Measurements from ENCODE around the gene TMEM214. TPM values are rescaled to one million over a fixed set of nuclear protein-coding genes. Genes with fewer than 3 reads are reported as not detected.

TMEM214 gene
- total RNA-seq, 2 donors from 2014 or later: 50.5 to 53.6 TPM

DNA sequence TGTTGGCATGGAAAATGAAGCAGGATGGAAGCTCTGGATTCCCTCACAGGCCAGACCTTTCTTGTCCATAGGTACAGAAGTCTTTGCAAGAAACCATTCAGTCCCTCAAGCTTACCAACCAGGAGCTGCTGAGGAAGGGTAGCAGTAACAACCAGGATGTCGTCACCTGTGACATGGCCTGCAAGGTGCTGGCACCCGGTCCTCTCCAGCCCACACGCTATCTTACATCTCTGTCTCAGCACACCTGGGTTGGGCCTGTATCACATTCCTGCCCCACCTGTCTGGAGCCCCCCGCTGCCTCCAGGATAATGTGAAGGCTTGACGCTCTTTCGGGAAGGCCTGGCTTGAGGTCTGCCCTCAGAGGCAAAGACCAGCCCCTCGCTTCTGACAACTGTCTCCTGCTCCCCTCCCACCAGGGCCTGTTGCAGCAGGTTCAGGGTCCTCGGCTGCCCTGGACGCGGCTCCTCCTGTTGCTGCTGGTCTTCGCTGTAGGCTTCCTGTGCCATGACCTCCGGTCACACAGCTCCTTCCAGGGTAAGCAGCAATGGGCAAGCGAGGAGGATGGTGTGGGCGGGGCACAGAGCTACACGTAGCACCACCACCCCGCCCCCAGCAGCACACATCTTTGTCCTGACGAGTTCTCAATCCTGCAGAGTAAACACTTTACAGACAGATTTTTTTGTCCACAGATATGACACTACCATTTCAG lies 6.0 kb downstream of the TMEM214 start:
- Mint-ChIP-seq H3K27me3 (ENCODE audit: low read depth) (no peaks in the 10 kb centered on the region), H3K9me3 (no peaks in the 10 kb centered on the region), H3K27ac (no peak overlapping the region), H3K4me3 (no peak overlapping the region), H3K4me1 (ENCODE audit: low read depth) (peaks cover 32% of the 10 kb centered on the region), H3K36me3 (ENCODE audit: insufficient read depth in 2 of 2) (peaks cover 9 to 20% of the 10 kb centered on the region in 2 donors)
- ATAC-seq (replicated peaks in 1 of 2): no peak
- DNase-seq: no peak

DNA sequence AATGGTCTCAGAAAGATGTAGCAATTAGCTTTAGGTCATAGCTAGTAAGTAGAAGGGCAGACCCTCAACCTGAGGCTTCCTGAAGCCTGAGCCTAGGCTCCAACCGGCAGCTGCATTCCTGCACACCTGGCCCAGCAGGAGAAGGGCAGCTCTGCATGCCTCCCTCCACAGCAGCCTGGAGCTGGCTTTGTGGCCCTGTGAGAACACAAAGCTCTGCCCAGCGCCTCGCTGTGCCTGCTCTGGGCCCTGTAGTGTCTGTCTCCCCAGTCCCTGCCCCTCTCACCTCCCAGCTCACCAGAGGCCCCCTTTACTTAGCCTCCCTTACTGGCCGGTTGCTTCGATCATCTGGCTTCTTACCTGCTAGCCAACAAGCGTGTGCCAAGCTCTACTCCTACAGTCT lies 6.7 kb downstream of the TMEM214 start:
- H3K27ac Mint-ChIP-seq: no peak overlapping the region

DNA sequence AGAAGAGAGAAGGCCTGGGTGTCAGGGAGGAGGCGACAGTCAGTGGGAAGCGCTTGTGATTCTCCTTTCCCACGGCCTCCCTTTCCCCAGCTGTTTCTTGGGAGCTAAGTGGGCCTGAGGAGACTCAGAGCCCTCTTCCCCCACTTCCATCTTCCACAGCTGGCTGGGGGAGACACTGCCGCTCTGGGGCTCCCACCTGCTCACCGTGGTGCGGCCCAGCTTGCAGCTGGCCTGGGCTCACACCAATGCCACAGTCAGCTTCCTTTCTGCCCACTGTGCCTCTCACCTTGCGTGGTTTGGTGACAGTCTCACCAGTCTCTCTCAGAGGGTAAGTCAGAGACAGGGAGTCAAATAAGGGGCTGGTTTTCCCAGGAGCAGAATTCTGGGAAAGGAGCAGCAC lies 7.1 kb downstream of the TMEM214 start:
- no peaks in the 10 kb centered on the region for H3K27me3 Mint-ChIP-seq (ENCODE audit: low read depth)
- DNase-seq: no peak
- no peak overlapping the region for H3K4me3 Mint-ChIP-seq
- H3K4me1 Mint-ChIP-seq (ENCODE audit: low read depth): peaks cover 21% of the 10 kb centered on the region
- ATAC-seq (replicated peaks in 1 of 2): no peak
- H3K36me3 Mint-ChIP-seq (ENCODE audit: insufficient read depth in 2 of 2): peaks cover 7 to 21% of the 10 kb centered on the region in 2 donors
- H3K27ac Mint-ChIP-seq: no peak overlapping the region
- H3K9me3 Mint-ChIP-seq: no peaks in the 10 kb centered on the region

More for the DNA sequence above, 6.7 kb downstream of the TMEM214 start:
- Mint-ChIP-seq H3K27me3 (ENCODE audit: low read depth) (no peaks in the 10 kb centered on the region), H3K36me3 (ENCODE audit: insufficient read depth in 2 of 2) (peaks cover 7 to 17% of the 10 kb centered on the region in 2 donors), H3K4me1 (ENCODE audit: low read depth) (peaks cover 26% of the 10 kb centered on the region), H3K4me3 (no peak overlapping the region), H3K9me3 (no peaks in the 10 kb centered on the region)
- ATAC-seq (replicated peaks in 1 of 2) (no peak), DNase-seq (no peak)

DNA sequence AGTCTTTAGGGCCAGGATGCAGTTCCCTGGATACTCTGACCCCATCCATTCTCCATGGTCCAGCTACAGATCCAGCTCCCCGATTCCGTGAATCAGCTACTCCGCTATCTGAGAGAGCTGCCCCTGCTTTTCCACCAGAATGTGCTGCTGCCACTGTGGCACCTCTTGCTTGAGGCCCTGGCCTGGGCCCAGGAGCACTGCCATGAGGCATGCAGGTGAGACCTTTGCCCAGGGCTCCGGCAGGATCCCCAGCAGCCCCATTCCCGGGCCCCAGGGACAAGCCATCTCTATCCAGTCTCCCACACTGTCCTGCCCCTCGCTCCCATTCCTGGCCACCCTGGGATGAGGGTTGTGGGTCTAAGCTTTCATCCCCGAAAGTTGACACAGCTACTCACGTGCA lies 7.5 kb downstream of the TMEM214 start:
- Mint-ChIP-seq H3K9me3 (no peaks in the 10 kb centered on the region), H3K27me3 (ENCODE audit: low read depth) (no peaks in the 10 kb centered on the region), H3K27ac (no peak overlapping the region), H3K4me3 (no peak overlapping the region), H3K4me1 (ENCODE audit: low read depth) (peaks cover 17% of the 10 kb centered on the region), H3K36me3 (ENCODE audit: insufficient read depth in 2 of 2) (peaks cover 7 to 21% of the 10 kb centered on the region in 2 donors)
- DNase-seq (no peak), ATAC-seq (replicated peaks in 1 of 2) (no peak)

DNA sequence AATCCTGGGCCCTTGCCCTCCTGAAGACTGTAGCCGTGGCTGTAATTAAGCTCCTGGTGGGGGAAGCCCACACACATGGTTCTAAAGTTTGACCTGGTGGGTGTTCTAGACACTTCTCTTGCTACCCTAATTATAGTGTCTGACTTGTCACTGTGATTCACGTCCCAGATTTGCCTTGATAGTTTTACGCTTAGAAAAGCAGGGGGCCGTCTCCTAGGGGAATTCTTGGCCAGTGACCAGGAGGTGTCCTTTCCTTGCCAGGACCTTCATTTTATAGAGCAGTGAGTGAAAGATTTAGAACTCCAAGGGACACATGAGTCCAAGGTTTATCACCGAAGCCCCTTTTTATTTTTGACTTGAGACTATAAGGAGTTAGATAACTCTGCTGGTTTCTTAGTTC lies 9.0 kb downstream of the TMEM214 start:
- no peak overlapping the region for H3K27ac Mint-ChIP-seq
- H3K36me3 Mint-ChIP-seq (ENCODE audit: insufficient read depth in 2 of 2): peaks cover 4 to 18% of the 10 kb centered on the region in 2 donors
- H3K4me1 Mint-ChIP-seq (ENCODE audit: low read depth): peaks cover 12% of the 10 kb centered on the region
- H3K4me3 Mint-ChIP-seq: peak overlapping the region in 1 of 2 donors; percentile 13
- H3K27me3 Mint-ChIP-seq (ENCODE audit: low read depth): no peaks in the 10 kb centered on the region
- DNase-seq (no peak), ATAC-seq (replicated peaks in 1 of 2) (no peak)
- no peaks in the 10 kb centered on the region for H3K9me3 Mint-ChIP-seq

DNA sequence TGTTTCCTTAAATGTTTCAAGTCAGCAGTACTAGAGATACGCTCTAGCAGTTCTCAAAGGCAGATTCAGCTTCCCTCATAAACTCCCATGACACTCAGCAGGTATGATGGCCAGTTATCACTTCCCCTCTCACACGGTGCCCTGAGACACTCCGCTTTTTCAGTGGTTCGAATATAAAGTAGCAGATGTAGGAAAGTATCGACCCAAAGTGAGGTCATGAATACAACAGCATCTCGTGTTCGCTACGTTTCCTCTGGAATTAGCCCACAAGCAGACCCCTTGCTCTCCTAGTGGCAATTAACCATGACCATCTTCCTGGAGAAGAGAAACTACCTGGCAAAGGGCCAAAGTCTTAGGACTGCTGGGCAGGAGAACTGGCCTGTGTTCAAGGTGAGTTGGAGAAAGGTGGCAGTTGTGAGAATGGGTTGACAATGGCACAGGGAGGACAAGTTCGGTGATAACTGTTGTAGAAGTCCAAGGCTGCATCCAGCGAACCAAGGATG lies 9.4 kb downstream of the TMEM214 start:
- DNase-seq: no peak
- no peak overlapping the region for H3K27ac Mint-ChIP-seq
- H3K4me3 Mint-ChIP-seq: no peak overlapping the region
- peaks cover 12% of the 10 kb centered on the region for H3K4me1 Mint-ChIP-seq (ENCODE audit: low read depth)
- no peaks in the 10 kb centered on the region for H3K9me3 Mint-ChIP-seq
- H3K36me3 Mint-ChIP-seq (ENCODE audit: insufficient read depth in 2 of 2): peaks cover 4 to 18% of the 10 kb centered on the region in 2 donors
- no peak for ATAC-seq (replicated peaks in 1 of 2)
- H3K27me3 Mint-ChIP-seq (ENCODE audit: low read depth): no peaks in the 10 kb centered on the region

DNA sequence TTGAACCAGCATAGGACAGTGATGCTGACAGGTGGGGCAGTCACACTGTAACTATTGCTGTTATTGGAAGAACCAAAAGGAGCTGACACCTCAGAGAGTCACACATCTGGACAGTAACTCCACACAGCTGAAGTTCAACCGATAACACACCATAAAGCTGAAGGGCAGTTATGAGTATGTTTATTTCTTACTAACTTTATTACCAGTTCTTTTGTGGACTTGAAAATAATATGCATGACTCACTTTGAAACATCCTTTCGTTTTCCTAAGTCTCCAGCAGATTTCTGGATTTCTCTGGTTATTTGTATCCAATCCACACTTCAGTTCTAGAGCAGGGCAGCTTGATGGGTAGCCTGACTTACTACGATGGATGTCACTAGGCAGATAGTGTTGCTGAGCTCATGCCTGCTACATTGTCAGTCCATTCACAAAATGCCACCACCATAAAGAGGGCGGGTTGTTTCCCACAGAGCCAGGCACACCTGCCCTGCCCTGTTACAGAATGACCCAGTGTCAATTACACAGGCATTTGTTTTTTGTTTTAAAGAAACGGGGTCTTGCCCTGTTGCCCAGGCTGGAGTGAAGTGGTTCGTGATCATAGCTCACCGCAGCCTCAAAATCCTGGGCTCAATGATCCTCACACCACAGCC lies 10.3 kb downstream of the TMEM214 start:
- Mint-ChIP-seq H3K27ac (no peak overlapping the region), H3K4me1 (ENCODE audit: low read depth) (peaks cover 12% of the 10 kb centered on the region), H3K4me3 (no peak overlapping the region), H3K36me3 (ENCODE audit: insufficient read depth in 2 of 2) (peaks cover 4 to 18% of the 10 kb centered on the region in 2 donors), H3K9me3 (no peaks in the 10 kb centered on the region), H3K27me3 (ENCODE audit: low read depth) (no peaks in the 10 kb centered on the region)
- DNase-seq (no peak), ATAC-seq (replicated peaks in 1 of 2) (no peak)

DNA sequence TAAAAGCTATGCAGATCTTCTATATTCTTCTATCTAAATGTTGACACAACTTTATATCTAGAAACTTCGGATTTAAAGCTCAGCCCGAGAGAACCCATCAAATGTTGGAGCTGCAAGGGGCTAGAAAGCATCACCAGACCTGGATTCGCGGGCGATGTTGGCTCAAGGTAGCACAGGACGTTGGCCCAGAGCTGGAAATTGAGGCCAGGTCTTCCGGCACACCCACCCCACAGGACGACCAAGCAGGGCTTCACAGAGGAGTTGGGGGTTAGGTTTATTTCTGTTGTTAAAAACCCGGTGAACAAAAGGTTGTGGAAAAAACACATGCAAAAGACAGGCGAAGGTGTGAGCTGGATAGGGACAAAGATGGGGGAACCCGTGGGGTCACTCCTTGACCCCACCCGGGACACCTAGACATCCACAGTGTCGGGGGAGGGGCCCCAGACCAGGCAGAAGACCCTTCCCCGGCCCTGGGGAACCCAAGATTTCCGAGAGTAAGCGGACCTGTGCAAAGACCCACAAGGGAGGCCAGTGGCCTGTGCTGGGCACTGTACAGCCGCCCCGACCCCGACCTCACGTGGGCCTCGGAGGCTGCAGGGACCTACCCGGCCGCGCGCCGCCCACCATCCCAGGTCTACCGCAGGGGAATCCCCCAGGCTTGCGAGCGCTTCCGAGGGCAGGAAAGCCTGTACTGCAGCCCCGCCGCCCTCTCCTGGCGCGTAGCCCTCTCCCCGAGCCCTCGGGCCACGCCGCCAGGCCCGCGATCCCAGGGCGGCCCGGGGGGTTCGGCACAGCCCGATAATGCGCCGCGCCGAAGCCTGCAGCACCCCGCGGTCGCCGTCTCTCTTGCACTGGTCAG lies 16.9 kb downstream of the TMEM214 start:
- no peaks in the 10 kb centered on the region for H3K27me3 Mint-ChIP-seq (ENCODE audit: low read depth)
- H3K36me3 Mint-ChIP-seq (ENCODE audit: insufficient read depth in 2 of 2): peaks cover 7 to 8% of the 10 kb centered on the region in 2 donors
- H3K27ac Mint-ChIP-seq: peak overlapping the region; percentile 100
- DNase-seq (peak; percentile 73 to 76), ATAC-seq (replicated peaks in 1 of 2) (peak; percentile 14 to 20)
- H3K4me1 Mint-ChIP-seq (ENCODE audit: low read depth): peaks cover 27% of the 10 kb centered on the region
- H3K9me3 Mint-ChIP-seq: peaks cover 0 to 1% of the 10 kb centered on the region in 2 donors
- peak overlapping the region; percentile 94 to 97 for H3K4me3 Mint-ChIP-seq

DNA sequence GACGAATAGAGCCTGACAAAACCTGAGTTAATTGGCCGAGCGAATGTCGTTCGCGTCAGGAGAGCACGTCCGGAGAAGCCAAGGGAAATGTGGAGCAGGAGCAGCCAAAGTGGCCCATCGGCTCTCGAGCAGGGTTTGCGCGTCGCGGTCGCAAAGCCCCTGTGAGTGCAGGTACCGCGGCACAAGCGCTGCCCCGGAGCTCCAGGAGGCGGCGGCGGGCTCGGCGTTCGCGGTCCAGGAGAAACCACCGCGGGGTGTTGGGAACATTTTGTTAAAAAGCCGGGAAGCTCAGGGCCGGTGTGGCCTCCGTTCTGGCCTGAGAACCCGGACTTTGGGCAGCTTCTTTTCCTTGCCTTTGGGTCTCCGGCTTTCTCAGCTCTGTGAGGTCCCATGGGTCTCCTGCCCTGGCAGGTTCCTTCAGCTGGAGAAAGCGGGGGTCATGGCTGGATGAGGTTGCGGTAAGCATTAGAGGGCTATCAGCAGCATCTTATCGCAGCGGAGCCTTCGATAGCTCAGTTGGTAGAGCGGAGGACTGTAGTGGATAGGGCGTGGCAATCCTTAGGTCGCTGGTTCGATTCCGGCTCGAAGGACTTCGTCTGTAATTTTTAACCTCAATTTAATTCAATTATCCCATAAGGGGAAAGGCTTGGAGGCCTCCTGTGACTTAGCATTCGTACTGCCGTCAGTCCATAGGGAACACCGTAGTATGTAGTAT lies 17.7 kb downstream of the TMEM214 start:
- Mint-ChIP-seq H3K9me3 (peaks cover 0 to 1% of the 10 kb centered on the region in 2 donors), H3K36me3 (ENCODE audit: insufficient read depth in 2 of 2) (peaks cover 6 to 7% of the 10 kb centered on the region in 2 donors), H3K4me1 (ENCODE audit: low read depth) (peaks cover 27% of the 10 kb centered on the region), H3K27me3 (ENCODE audit: low read depth) (no peaks in the 10 kb centered on the region), H3K4me3 (peak overlapping the region; percentile 94 to 97), H3K27ac (peak overlapping the region; percentile 100)
- DNase-seq (peak; percentile 89 to 91), ATAC-seq (replicated peaks in 1 of 2) (peak; percentile 68 to 77)

DNA sequence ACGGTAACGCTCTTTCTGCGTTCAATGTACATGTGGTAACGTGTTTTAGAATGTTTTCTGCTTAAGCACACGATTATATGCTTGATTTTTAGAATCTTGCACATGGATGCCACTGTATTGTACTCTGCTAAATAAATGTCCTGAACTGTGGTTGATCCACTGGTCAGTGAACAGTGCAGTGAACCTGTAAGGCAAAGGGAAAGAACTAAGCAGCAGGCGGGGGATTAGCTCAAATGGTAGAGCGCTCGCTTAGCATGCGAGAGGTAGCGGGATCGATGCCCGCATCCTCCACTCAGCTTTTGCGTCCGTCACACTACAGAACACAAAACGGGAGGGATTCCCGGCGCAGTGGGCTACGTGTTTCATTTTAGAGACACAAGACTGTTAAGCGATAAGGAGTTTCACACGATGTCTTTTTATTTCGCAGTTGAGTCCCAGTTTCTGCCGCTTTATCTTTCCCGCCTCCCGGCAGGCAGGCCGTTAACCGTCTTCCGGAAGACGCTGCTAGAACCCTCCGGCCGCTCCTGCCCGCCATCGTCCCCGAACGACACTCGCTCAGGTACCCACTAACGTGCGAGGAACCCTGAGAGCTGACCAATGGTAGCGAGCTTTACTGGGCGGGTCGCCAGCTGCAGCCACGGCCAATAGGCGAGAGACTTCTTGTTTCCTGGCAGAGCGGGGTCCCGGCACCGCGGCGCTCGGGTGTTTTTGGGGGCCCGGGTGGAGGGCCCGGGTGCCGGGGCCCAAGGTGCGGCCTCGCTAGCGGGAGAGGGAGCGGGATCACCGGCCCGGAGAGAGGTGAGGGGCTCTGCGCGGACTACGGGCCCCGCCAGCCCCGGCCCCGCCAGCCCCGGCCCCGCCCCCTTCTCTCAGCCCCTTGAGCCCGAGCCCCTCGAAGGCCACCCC lies 18.5 kb downstream of the TMEM214 start, which contains the start of gene AGBL5:
Gene AGBL5, plus strand, starts transcription at position 673 of the 906 bp plus-strand sequence. CDS start 1,291 bp downstream, outside the sequence.
- peak within 1 kb of the TSS; percentile 100 for H3K27ac Mint-ChIP-seq
- ATAC-seq (replicated peaks in 1 of 2): peak; percentile 81 to 83
- H3K27me3 Mint-ChIP-seq (ENCODE audit: low read depth): no peaks in the 10 kb centered on the region
- peaks cover 27% of the 10 kb centered on the region for H3K4me1 Mint-ChIP-seq (ENCODE audit: low read depth)
- H3K4me3 Mint-ChIP-seq: peak within 1 kb of the TSS; percentile 94 to 97
- H3K36me3 Mint-ChIP-seq (ENCODE audit: insufficient read depth in 2 of 2): peaks cover 7% of the 10 kb centered on the region in 2 donors
- peaks cover 0 to 1% of the 10 kb centered on the region in 2 donors for H3K9me3 Mint-ChIP-seq
- DNase-seq: peak; percentile 96 to 98

DNA sequence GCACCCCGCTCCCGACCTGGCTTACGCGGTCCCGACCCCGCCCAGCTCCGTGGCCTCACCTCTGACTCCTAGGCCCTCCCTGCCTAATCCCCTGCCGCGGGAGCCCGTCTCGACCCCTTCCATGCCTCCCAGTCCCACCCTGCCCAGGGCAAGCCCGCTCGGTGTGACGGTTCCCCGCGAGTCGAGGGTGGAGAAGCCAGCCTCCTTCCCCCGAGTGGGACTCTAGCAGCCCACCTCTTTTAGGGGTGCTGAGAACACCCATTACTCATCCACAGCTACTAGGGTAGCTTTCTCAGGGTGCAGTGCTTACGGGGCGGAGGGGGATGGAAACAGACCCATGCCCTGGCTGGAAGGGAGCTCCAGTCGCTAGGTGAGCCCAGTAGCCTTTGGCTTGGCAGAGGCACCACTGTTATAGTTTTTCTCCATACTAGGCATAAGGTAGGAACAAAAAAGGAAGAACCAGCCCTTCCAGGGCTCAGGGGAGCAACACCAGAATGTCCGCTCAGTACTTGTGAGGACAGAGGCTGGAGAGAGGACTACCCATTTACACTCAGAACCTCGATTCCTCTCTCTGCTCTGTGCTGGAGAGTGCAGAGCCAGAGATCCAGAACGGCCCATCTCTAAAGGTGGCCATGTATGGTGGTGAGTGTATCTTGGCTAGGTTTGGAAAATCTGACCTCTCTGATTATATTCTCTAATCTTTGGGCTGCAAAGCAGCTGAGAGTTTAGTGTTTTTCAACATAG lies 19.3 kb downstream of the TMEM214 start:
- peak overlapping the region; percentile 84 to 89 for H3K4me3 Mint-ChIP-seq
- peaks cover 7 to 9% of the 10 kb centered on the region in 2 donors for H3K36me3 Mint-ChIP-seq (ENCODE audit: insufficient read depth in 2 of 2)
- peak overlapping the region; percentile 73 for H3K27ac Mint-ChIP-seq
- peaks cover 0 to 1% of the 10 kb centered on the region in 2 donors for H3K9me3 Mint-ChIP-seq
- no peaks in the 10 kb centered on the region for H3K27me3 Mint-ChIP-seq (ENCODE audit: low read depth)
- ATAC-seq (replicated peaks in 1 of 2) (no peak), DNase-seq (no peak)
- H3K4me1 Mint-ChIP-seq (ENCODE audit: low read depth): peaks cover 27% of the 10 kb centered on the region

Data from activated T-cell treated with anti-CD3 and anti-CD28 coated beads, Interleukin-2, amount 50 U/mL, for 72 hours (primary cell).